Measurements from ENCODE around the gene TMEM170A. TPM values are rescaled to one million over a fixed set of nuclear protein-coding genes. Genes with fewer than 3 reads are reported as not detected.
"Not testable (repeated sequence)": the region's sequence is repeated elsewhere in the genome, so short reads cannot be mapped to it uniquely, and the experiment has no call there.

Gene TMEM170A, protein sequence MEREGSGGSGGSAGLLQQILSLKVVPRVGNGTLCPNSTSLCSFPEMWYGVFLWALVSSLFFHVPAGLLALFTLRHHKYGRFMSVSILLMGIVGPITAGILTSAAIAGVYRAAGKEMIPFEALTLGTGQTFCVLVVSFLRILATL
- 29.1 and 30.2 TPM in 2 replicates for total RNA-seq

DNA sequence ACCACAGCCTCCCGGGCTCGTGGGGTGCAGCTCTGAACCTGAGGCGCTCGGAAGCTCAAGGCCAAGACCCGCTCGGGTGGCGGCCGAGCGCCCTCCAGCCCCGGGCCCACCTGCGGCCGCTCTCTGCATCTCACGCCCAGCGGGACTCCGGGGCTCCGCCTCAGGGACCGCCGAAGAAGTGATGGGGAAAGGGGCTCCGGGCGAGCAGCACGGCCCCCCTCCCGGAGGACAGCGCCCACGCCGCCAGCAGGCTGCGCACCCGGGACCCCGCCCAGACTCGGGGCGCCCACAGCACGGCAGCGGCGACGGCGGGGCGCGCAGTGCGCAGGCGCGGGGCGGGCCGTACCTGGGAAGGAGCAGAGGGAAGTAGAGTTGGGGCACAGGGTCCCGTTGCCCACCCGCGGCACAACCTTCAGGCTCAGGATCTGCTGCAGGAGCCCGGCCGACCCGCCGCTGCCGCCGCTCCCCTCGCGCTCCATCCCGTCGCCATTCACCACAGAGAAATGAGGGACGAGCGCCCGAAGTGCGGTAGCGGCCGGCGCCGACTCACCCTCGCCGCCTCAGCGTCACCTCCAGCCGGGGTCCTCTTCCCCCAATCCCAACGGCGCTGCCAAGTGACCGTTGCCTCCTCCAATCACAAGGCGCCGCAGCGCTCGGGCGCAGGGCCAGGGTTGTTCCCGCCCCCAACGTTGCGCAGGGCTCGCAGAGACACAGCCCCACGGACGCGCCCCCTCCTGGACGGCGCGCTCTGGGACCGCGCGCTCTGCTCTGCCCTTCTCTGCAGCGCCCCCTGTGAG, at the start of gene TMEM170A:
TMEM170A (minus strand) TSS at position 568 of the 797 bp plus-strand sequence; CDS start at position 479, 89 bp downstream.
- Histone ChIP-seq H3K4me3 (ENCODE audit: low read depth, low read length) (peak within 1 kb of the TSS; percentile 97), H3K36me3 (ENCODE audit: control insufficient read depth, insufficient read depth, low read length) (no peaks in the 10 kb centered on the region), H3K27me3 (ENCODE audit: control insufficient read depth, insufficient read depth, low read length) (no peaks in the 10 kb centered on the region)
- TF ChIP-seq, protein P1, sequence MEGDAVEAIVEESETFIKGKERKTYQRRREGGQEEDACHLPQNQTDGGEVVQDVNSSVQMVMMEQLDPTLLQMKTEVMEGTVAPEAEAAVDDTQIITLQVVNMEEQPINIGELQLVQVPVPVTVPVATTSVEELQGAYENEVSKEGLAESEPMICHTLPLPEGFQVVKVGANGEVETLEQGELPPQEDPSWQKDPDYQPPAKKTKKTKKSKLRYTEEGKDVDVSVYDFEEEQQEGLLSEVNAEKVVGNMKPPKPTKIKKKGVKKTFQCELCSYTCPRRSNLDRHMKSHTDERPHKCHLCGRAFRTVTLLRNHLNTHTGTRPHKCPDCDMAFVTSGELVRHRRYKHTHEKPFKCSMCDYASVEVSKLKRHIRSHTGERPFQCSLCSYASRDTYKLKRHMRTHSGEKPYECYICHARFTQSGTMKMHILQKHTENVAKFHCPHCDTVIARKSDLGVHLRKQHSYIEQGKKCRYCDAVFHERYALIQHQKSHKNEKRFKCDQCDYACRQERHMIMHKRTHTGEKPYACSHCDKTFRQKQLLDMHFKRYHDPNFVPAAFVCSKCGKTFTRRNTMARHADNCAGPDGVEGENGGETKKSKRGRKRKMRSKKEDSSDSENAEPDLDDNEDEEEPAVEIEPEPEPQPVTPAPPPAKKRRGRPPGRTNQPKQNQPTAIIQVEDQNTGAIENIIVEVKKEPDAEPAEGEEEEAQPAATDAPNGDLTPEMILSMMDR (IDR thresholded peaks at IDR 0.05; ENCODE audit: insufficient read depth, low read length, poor library complexity, severe bottlenecking) = peak; percentile 100
- DNase-seq (ENCODE audit: low read depth) = peak; percentile 89

DNA sequence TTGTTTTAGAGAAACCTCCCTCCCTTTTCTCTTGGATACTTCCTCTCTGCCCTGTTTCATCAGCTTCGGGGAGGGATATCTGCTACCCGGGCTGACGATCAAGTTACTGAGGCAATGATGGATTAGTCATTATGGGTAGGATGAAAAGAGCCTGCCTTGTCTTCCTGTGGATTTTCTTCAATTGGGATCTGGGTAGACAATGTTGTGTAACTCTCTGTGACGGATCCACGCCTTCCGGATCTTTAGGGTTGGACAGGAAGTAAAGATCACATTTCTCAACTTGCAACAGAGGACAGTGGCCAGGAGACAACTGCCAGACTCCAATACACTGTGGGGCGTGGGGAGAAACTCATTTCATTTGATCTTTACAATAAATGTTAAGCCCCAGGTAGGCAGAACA, 42.1 kb upstream of the TMEM170A start:
- TF ChIP-seq, protein P1 (IDR thresholded peaks at IDR 0.05; ENCODE audit: insufficient read depth, low read length, poor library complexity, severe bottlenecking) = no peak
- H3K27me3 ChIP-seq (ENCODE audit: control insufficient read depth, insufficient read depth, low read length) = no peaks in the 10 kb centered on the region
- peak; percentile 61 for DNase-seq (ENCODE audit: low read depth)
- no peak overlapping the region for H3K4me3 ChIP-seq (ENCODE audit: low read depth, low read length)
- H3K36me3 ChIP-seq (ENCODE audit: control insufficient read depth, insufficient read depth, low read length) = no peaks in the 10 kb centered on the region

DNA sequence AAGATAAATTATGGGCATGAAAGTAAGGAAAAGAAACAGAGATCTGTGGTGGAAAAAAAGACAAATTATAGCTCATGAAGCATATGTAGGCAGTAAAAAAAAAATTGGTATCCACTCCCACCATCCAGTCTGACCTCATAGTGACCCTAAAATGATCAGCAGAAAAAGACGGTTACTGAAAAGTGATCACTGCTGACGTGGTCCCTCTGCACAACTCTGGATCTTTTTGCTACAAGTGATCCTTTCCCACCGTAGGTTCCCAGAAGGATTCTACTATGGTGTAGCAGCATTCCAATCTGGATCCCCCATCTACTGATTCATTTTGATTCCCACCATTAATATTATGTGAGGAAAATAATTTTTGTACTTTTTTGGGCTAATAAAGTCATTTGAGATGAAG, 41.6 kb upstream of the TMEM170A start:
- no peak for DNase-seq (ENCODE audit: low read depth)
- Histone ChIP-seq H3K36me3 (ENCODE audit: control insufficient read depth, insufficient read depth, low read length) (no peaks in the 10 kb centered on the region), H3K4me3 (ENCODE audit: low read depth, low read length) (no peak overlapping the region), H3K27me3 (ENCODE audit: control insufficient read depth, insufficient read depth, low read length) (no peaks in the 10 kb centered on the region)
- TF ChIP-seq, protein P1 (IDR thresholded peaks at IDR 0.05; ENCODE audit: insufficient read depth, low read length, poor library complexity, severe bottlenecking) = no peak

DNA sequence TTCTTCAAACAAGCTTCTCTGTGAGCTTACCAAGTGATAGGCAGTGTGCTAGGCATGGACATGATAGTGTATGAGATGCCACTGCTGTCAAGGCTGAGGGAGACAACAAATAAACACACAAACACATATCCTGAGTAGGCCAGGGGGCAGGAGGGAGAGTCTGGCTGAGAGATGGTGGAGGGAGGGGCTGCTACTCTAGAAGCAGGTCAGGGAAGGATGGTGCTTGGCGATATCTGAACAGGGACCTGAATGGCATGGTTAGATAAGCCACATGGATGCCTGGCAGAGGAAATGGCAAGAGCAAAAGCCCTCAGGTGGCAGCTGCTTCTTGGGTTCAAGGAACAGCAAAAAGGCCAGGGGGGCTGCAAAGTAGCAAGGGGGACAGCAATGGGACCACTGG, 39.3 kb upstream of the TMEM170A start:
- Histone ChIP-seq H3K4me3 (ENCODE audit: low read depth, low read length) (no peak overlapping the region), H3K27me3 (ENCODE audit: control insufficient read depth, insufficient read depth, low read length) (no peaks in the 10 kb centered on the region), H3K36me3 (ENCODE audit: control insufficient read depth, insufficient read depth, low read length) (no peaks in the 10 kb centered on the region)
- DNase-seq (ENCODE audit: low read depth) = no peak
- TF ChIP-seq, protein P1 (IDR thresholded peaks at IDR 0.05; ENCODE audit: insufficient read depth, low read length, poor library complexity, severe bottlenecking) = no peak

DNA sequence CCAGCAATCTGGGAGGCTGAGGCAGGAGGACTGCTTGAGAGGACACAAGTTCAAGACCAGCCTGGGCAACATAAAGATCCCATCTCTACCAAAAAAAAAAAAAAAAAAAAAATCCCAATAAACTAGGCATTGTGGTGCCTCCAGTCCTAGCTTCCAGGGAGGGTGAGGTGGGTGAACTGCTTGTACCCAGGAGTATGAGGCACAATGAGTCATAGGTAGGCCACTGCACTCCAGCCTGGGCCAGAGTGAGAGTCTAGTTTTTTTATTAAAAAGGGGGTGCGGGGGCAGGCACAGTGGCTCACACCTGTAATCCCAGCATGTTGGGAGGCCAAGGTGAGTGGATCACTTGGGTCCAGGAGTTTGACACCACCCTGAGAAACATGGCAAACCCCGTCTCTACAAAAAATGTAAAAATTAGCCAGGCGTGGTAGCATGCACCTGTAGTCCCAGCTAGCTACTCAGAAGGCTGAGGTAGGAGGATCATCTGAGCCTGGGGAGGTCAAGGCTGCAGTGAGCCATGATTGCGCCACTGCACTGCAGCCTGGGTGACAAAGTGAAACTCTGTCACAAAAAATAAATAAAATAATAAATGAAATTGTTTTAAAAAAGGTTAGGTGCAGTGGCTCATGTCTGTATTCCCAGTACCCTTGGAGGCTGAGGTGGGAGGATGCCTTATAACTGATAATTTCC, 38.6 kb upstream of the TMEM170A start:
- no peaks in the 10 kb centered on the region for H3K27me3 ChIP-seq (ENCODE audit: control insufficient read depth, insufficient read depth, low read length)
- no peak for DNase-seq (ENCODE audit: low read depth)
- TF ChIP-seq, protein P1 (IDR thresholded peaks at IDR 0.05; ENCODE audit: insufficient read depth, low read length, poor library complexity, severe bottlenecking) = no peak
- H3K4me3 ChIP-seq (ENCODE audit: low read depth, low read length) = no peak overlapping the region
- H3K36me3 ChIP-seq (ENCODE audit: control insufficient read depth, insufficient read depth, low read length) = no peaks in the 10 kb centered on the region

DNA sequence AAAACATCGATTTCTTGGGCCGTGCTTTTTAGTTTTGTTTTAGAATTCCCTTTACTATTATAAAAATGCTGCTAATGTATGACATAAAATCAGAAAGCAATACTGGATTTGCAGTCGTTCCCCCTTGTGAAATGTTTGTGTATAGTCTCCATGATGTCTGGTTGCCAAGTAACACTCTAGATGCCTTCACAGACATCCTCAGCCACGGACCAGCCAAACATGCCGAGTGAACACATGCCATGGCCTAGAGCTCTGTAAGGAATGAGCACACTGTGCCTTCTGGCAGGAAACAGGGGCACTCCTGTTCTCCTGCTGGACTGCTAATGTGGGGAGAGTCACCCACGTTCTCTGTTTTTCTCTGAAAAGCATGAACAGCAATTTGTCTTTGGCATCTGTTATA, 37.3 kb upstream of the TMEM170A start:
- not testable (repeated sequence) for H3K36me3 ChIP-seq (ENCODE audit: control insufficient read depth, insufficient read depth, low read length); DNase-seq (ENCODE audit: low read depth); H3K4me3 ChIP-seq (ENCODE audit: low read depth, low read length); H3K27me3 ChIP-seq (ENCODE audit: control insufficient read depth, insufficient read depth, low read length)

Measured in kidney epithelial cell (primary cell).